ENCODE results near the gene ZNF618.
"Not testable (repeated sequence)": the region's sequence is repeated elsewhere in the genome, so short reads cannot be mapped to it uniquely, and the experiment has no call there.

The ZNF618 gene

DNA sequence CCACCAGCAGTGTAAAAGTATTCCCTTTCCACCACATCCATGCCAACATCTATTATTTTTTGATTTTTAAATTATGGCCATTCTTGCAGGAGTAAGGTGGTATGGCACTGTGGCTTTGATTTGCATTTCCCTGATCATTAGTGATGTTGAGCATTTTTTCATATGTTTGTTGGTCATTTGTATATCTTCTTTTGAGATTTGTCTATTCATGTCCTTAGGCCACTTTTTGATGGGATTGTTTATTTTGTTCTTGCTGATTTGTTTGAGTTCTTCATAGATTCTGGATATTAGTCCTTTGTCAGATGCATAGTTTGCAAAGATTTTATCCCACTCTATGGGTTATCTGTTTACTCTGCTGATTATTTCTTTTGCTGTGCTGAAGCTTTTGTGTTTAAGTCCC, 167.6 kb downstream of the ZNF618 start:
- DNase-seq, H3K4me3 Mint-ChIP-seq, H3K4me1 Mint-ChIP-seq, CTCF ChIA-PET, H3K27me3 Mint-ChIP-seq, H3K27ac Mint-ChIP-seq, H3K9me3 Mint-ChIP-seq, H3K36me3 Mint-ChIP-seq: not testable (repeated sequence)

DNA sequence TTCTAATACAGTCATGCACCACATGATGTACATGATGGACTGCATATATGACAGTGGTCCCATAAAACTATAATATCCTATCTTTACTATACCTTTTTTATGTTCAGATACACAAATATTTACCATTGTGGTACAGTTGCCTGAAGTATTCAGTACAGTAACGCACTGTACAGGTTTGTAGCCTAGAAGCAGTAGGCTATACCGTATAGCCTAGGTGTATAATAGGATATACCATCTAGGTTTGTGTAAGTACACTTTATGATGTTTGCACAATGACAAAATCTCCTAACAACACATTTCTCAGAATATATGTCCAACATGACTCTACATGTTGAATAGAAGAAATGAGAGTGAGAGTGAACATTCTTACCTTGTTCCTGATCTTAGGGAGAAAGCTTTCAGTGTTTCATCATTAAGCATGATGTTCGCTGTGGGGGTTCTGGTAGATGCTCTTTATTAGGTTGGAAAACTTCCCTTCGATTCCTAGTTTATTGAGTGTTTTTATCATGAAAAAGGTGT, 170.2 kb downstream of the ZNF618 start:
- Mint-ChIP-seq H3K27me3 (no peaks in the 10 kb centered on the region), H3K4me1 (no peaks in the 10 kb centered on the region), H3K27ac (no peak overlapping the region), H3K9me3 (no peaks in the 10 kb centered on the region), H3K36me3 (no peaks in the 10 kb centered on the region), H3K4me3 (no peak overlapping the region)
- DNase-seq, result no peak
- CTCF ChIA-PET, result no interaction called here

DNA sequence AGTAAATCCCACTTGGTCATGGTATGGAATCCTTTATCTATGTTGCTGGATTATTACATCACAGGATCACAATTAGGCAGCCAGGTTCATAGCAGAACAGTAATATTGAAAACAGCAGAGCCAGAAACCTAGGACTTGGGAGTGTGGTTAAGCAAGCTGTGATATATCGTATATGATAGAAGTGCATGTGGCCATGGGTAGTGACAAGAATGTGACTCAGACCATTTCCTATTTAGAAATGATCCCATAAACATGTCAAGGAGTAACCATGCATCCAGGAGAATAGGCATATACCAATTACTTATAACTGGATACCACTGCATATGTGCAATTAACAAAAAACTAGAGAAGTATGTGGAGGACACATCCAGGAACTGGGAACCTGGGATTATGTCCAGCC, 170.8 kb downstream of the ZNF618 start:
- Mint-ChIP-seq H3K9me3 (no peaks in the 10 kb centered on the region), H3K36me3 (no peaks in the 10 kb centered on the region), H3K4me3 (no peak overlapping the region), H3K27me3 (no peaks in the 10 kb centered on the region), H3K27ac (no peak overlapping the region), H3K4me1 (no peaks in the 10 kb centered on the region)
- no peak for DNase-seq
- CTCF ChIA-PET, result interaction anchor here (1.0 to 1.3 kb wide), 2 partner anchors 13 to 84 kb away, joined by 3 to 5 read pairs; no protein-coding TSS in a partner anchor

DNA sequence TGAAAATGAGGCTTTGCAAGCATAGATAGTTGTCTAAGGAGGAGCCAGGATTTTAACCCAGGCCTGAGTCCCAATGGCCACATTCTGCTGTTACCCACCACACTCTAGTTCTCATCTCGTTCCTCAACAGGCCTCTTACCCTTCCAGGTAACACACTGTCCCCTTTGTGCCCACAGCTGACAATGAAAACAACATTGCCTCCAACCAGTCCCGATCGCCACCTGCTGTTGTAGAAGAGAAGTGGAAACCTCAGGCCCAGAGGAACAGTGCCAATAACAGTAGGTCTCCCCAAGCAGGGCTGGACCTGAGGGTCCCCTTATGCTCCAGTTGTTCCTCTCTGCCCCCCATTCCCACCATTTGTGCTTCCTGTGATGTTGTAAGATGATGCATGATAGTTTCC, 171.6 kb downstream of the ZNF618 start:
- Mint-ChIP-seq H3K9me3 (no peaks in the 10 kb centered on the region), H3K27me3 (no peaks in the 10 kb centered on the region), H3K27ac (no peak overlapping the region), H3K4me1 (no peaks in the 10 kb centered on the region), H3K4me3 (no peak overlapping the region), H3K36me3 (no peaks in the 10 kb centered on the region)
- DNase-seq, result no peak
- CTCF ChIA-PET, result interaction anchor here (1.0 to 1.3 kb wide), 2 partner anchors 14 to 85 kb away, joined by 3 to 5 read pairs; no protein-coding TSS in a partner anchor

DNA sequence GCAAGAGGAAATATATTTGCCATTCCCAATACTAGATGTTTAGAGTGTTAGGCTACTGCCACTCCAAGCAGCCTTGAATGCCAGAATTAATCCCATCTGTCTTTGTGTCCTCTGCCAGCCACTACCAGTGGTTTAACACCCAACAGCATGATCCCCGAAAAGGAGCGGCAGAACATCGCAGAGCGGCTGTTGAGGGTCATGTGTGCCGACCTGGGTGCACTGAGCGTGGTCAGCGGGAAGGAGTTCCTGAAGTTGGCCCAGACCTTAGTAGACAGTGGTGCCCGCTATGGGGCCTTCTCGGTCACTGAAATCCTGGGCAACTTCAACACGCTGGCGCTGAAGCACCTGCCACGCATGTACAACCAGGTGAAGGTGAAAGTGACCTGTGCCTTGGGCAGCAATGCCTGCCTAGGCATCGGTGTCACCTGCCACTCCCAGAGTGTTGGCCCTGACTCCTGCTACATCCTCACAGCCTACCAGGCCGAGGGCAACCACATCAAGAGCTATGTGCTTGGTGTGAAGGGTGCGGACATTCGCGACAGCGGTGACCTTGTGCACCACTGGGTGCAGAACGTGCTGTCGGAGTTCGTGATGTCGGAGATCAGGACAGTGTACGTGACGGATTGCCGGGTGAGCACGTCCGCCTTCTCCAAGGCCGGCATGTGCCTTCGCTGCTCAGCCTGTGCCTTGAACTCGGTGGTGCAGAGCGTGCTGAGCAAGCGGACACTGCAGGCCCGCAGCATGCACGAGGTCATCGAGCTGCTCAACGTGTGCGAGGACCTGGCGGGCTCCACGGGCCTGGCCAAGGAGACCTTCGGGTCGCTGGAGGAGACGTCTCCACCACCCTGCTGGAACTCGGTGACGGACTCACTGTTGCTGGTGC, 172.7 kb downstream of the ZNF618 start:
- Mint-ChIP-seq H3K9me3 (no peaks in the 10 kb centered on the region), H3K27me3 (no peaks in the 10 kb centered on the region), H3K27ac (no peak overlapping the region), H3K36me3 (no peaks in the 10 kb centered on the region), H3K4me3 (no peak overlapping the region), H3K4me1 (no peaks in the 10 kb centered on the region)
- no peak for DNase-seq
- CTCF ChIA-PET, result no interaction called here

DNA sequence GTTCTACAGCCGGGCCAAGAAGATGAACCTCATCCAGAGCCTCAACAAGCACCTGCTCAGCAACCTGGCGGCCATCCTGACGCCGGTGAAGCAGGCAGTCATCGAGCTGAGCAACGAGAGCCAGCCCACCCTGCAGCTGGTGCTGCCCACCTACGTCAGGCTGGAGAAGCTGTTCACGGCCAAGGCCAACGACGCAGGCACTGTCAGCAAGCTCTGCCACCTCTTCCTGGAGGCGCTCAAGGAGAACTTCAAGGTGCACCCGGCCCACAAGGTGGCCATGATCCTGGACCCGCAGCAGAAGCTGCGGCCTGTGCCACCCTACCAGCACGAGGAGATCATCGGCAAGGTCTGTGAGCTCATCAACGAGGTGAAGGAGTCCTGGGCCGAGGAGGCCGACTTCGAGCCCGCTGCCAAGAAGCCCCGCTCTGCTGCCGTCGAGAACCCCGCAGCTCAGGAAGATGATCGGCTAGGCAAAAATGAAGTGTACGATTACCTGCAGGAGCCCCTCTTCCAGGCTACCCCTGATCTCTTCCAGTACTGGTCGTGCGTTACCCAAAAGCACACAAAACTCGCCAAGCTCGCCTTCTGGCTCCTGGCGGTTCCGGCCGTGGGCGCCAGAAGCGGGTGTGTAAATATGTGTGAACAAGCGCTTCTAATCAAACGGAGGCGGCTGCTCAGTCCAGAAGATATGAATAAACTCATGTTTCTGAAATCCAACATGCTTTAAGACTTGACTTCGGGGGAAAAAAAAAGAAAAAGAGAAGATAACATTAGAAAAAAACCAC, 173.5 kb downstream of the ZNF618 start:
- Mint-ChIP-seq H3K9me3 (no peaks in the 10 kb centered on the region), H3K27me3 (no peaks in the 10 kb centered on the region), H3K27ac (no peak overlapping the region), H3K4me1 (no peaks in the 10 kb centered on the region), H3K4me3 (no peak overlapping the region), H3K36me3 (no peaks in the 10 kb centered on the region)
- no peak for DNase-seq
- CTCF ChIA-PET, result interaction anchor here (1.4 kb wide), 1 partner anchor 105 kb away, joined by 3 read pairs; no protein-coding TSS in a partner anchor

DNA sequence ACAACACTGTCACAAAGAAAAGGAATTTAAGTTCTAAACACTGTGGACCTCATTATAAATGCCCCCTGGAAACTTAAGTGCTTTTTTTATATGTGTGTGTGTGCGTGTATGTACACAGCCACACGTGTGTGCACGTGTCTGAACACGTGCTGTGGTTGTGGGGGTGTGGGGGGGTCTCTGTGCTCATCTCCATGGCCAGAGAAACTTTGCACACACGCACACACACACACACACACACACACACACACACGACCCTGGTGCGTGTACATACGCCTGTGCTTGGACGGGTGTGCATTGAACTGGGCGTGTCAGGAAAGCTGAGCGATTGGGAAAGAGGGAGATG, 174.1 kb downstream of the ZNF618 start:
- no peaks in the 10 kb centered on the region for H3K27me3 Mint-ChIP-seq
- no peak overlapping the region for H3K4me3 Mint-ChIP-seq
- no peak overlapping the region for H3K27ac Mint-ChIP-seq
- no peaks in the 10 kb centered on the region for H3K4me1 Mint-ChIP-seq
- CTCF ChIA-PET, result interaction anchor here (1.4 kb wide), 1 partner anchor 104 kb away, joined by 3 read pairs; no protein-coding TSS in a partner anchor
- H3K36me3 Mint-ChIP-seq, result no peaks in the 10 kb centered on the region
- H3K9me3 Mint-ChIP-seq, result no peaks in the 10 kb centered on the region
- no peak for DNase-seq

DNA sequence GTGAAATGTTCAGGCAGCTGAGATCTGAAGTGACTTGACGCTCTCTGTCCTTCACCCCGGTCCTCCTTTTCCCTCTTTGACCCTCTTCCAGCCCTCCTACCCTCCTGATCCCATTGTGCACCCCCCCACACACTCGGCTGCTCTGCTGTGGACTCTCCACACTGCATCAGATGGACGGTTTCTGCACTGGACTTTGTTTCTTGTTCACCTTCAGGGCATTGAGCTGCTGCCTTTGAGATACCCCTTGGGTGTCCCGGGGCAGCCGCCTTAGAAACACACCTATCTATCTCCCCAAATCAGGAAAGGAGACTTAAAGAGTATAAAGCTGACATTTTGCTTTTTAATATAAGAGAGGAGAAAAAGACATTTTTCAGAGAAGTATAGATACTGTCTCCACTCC, 174.5 kb downstream of the ZNF618 start:
- DNase-seq, result no peak
- no peak overlapping the region for H3K4me3 Mint-ChIP-seq
- H3K27ac Mint-ChIP-seq, result no peak overlapping the region
- CTCF ChIA-PET, result interaction anchor here (1.4 kb wide), 1 partner anchor 104 kb away, joined by 3 read pairs; no protein-coding TSS in a partner anchor
- H3K9me3 Mint-ChIP-seq, result no peaks in the 10 kb centered on the region
- H3K36me3 Mint-ChIP-seq, result no peaks in the 10 kb centered on the region
- no peaks in the 10 kb centered on the region for H3K27me3 Mint-ChIP-seq
- no peaks in the 10 kb centered on the region for H3K4me1 Mint-ChIP-seq

DNA sequence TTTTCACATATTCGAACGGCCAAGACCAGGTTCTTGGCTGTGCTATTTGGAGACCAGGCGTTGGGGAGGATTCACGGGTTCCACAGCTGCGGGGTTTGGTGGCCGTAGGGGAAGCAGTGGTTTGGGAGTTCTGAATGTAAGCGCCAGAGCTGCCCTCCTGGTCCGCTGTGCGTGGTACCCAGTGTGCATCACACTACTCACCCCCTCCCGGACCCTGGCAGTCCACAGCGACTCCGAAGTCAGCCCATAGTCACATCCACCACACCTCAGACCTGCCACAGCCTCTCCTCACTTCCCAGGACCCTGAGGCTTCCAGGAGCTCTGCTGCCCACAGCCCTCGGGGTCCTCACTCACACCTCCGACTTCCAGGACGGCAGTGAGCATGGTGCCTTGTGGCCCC, 175.2 kb downstream of the ZNF618 start:
- CTCF ChIA-PET, result no interaction called here
- Mint-ChIP-seq H3K9me3 (no peaks in the 10 kb centered on the region), H3K4me3 (no peak overlapping the region), H3K4me1 (no peaks in the 10 kb centered on the region), H3K27me3 (no peaks in the 10 kb centered on the region), H3K36me3 (no peaks in the 10 kb centered on the region), H3K27ac (no peak overlapping the region)
- DNase-seq, result no peak

DNA sequence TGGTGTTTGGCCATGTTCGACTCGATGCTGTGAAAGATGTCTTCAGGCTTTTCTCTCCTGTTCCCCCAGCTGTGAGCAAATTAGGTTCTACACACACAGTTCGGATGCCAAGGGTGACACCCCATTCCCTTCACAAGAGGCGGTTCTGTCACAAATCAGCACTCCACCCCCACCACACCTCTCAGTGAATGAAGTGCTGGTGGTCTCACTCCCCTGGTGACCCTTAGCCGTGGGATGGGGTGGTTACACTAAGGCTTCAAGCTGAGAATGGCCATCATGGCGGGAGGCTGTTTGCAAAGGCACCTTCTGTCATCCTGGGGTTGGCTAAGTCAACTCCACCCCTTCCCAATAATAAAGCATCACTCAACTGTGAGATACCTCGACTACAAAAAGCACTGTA, 175.6 kb downstream of the ZNF618 start:
- H3K27me3 Mint-ChIP-seq, result no peaks in the 10 kb centered on the region
- H3K36me3 Mint-ChIP-seq, result no peaks in the 10 kb centered on the region
- no peaks in the 10 kb centered on the region for H3K4me1 Mint-ChIP-seq
- H3K27ac Mint-ChIP-seq, result no peak overlapping the region
- CTCF ChIA-PET, result no interaction called here
- DNase-seq, result no peak
- H3K4me3 Mint-ChIP-seq, result no peak overlapping the region
- no peaks in the 10 kb centered on the region for H3K9me3 Mint-ChIP-seq

DNA sequence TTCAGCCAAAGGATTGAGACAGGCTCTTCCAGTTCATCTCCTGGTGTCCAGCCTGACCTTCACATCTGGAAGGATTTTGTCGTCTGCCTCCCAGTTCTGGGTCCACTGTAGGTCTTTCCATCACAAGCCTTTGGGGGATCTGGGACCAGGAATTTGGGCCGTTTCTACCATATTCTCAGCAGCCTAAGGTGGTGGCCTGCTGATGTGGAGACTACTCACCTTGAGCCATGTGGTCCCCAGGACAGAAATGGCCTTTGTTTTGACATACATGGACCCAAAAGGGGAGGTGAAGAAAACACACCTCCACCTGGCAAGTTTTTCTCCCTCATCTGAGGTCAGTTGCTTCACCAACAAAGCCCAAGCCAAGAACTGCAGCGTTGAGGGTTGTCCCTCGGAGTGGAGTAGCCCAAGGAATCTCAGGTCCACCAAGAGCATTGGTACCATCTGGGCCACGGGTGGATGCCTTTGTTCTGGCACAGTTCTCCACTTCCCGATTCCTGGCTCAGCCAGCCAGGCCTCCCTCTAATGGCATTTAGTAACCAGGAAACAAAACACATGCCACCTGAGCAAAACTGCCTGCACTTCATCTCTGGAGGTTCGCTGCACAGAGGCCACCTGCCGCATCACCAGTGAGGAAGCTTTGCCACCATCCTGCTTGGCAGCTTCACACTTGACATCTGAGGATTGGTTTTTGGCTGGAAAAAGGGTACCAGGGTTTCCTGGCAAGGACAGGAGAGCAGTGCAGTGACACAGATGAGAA, 177.3 kb downstream of the ZNF618 start:
- Mint-ChIP-seq H3K4me1 (no peaks in the 10 kb centered on the region), H3K4me3 (no peak overlapping the region), H3K27me3 (no peaks in the 10 kb centered on the region), H3K9me3 (no peaks in the 10 kb centered on the region), H3K27ac (no peak overlapping the region), H3K36me3 (no peaks in the 10 kb centered on the region)
- CTCF ChIA-PET, result interaction anchor here (0.6 kb wide), 1 partner anchor 1476 kb away, joined by 3 read pairs; no protein-coding TSS in a partner anchor
- no peak for DNase-seq

DNA sequence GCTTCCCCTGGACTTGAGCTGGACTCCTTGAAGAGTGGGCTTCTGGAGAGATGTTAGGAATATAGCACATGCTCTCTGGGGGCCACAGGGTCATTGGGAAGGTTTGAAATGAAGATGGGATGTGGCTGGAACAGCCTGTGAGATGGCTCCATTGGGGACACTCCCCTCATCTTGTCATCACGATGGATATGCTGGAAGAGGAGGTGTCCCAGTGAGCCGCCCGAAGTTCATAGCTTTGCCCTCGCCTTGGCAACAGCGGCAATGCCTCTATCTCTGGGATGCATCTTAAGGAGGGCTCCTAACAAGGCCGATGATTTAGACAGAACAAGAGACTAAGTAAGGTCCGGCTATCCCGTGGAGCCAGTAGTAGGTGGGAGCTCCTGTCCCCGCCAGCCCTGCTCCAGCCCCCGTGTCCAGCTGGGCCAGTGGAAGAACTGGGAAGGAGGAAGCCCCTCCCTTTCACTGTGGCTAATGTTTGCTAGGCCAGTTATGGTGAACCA, 178.1 kb downstream of the ZNF618 start:
- DNase-seq, result no peak
- Mint-ChIP-seq H3K4me3 (no peak overlapping the region), H3K27ac (no peak overlapping the region), H3K27me3 (no peaks in the 10 kb centered on the region), H3K9me3 (no peaks in the 10 kb centered on the region), H3K4me1 (no peaks in the 10 kb centered on the region), H3K36me3 (no peaks in the 10 kb centered on the region)
- CTCF ChIA-PET, result no interaction called here

DNA sequence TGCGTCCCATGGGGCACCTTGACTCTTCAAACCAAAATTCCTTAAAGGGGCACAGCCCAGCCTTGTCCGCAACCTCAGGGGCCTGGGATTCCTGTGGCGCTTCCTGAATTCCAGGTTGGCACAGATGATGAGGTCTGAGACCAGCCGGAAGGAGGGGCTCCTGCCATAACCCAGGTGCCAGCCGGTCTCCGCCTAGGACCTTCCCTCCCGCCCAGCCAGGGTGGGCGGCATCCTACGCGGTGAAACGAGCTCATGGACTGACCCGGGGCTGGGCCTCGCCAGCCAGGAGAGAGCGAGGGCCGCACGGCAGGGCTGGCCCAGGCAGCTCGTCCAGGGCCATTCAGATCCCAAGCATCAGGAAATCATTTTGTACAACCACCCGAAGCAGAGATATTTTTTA, 179.0 kb downstream of the ZNF618 start:
- Mint-ChIP-seq H3K27me3 (no peaks in the 10 kb centered on the region), H3K36me3 (no peaks in the 10 kb centered on the region), H3K4me1 (no peaks in the 10 kb centered on the region), H3K4me3 (no peak overlapping the region), H3K9me3 (no peaks in the 10 kb centered on the region), H3K27ac (no peak overlapping the region)
- DNase-seq, result no peak
- CTCF ChIA-PET, result no interaction called here

DNA sequence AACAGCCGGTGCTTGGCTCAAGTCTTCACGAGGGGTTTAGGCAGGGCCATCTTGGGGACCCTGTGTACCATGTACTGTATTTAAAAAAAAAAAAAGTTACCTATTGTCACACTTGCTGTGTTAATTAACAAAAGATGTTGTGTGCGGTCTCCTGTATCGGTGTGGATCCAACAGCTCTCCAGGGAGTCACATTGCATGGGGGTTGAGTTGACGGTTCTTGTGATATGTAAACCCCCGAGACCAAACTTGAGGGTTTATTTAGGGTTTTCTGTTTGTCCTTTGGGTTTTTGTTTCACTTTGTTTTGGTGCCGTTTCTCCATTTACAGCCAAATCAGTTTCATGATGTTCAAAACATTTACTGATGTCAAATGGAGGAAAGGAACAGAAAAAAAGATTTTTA, 179.8 kb downstream of the ZNF618 start:
- Mint-ChIP-seq H3K27ac (no peak overlapping the region), H3K4me3 (no peak overlapping the region), H3K9me3 (no peaks in the 10 kb centered on the region), H3K27me3 (peaks cover 4% of the 10 kb centered on the region), H3K36me3 (no peaks in the 10 kb centered on the region), H3K4me1 (no peaks in the 10 kb centered on the region)
- CTCF ChIA-PET, result no interaction called here
- DNase-seq, result no peak

Data from activated naive CD4-positive, alpha-beta T cell treated with anti-CD3 and anti-CD28 coated beads, Interleukin-2, amount 10 ng/mL, durations not matched to agents 7 days and 5 days (primary cell).